ENCODE data around the gene MACROD1. TPM values are rescaled to one million over a fixed set of nuclear protein-coding genes. Genes with fewer than 3 reads are reported as not detected.

The MACROD1 gene
- total RNA-seq, 1 donor from 2014 or later, result 29.6 TPM

- peak; percentile 82 for DNase-seq (ENCODE audit: extremely low spot score, unreplicated experiment)
Observed at GRCh38 chr11:64146036-64146955, 19.6 kb downstream of the MACROD1 start.

GRCh38 chr11:64144587-64145472 is 21.1 kb downstream of the MACROD1 start:
- H3K27ac Mint-ChIP-seq (ENCODE audit: unreplicated experiment), result no peak overlapping the region

More at GRCh38 chr11:64146036-64146955, 19.6 kb downstream of the MACROD1 start:
- Mint-ChIP-seq H3K27me3 (ENCODE audit: unreplicated experiment) (no peaks in the 10 kb centered on the region), H3K9me3 (ENCODE audit: unreplicated experiment) (no peaks in the 10 kb centered on the region), H3K27ac (ENCODE audit: unreplicated experiment) (no peak overlapping the region), H3K36me3 (ENCODE audit: unreplicated experiment) (peaks cover 3% of the 10 kb centered on the region), H3K4me3 (ENCODE audit: unreplicated experiment) (no peak overlapping the region), H3K4me1 (ENCODE audit: unreplicated experiment) (peaks cover 4% of the 10 kb centered on the region)
- peak; percentile 67 for TF ChIP-seq CTCF (IDR thresholded peaks at IDR 0.05)

GRCh38 chr11:64141081-64141783 is 24.7 kb downstream of the MACROD1 start:
- no peaks in the 10 kb centered on the region for H3K27me3 Mint-ChIP-seq (ENCODE audit: unreplicated experiment)
- no peak overlapping the region for H3K27ac Mint-ChIP-seq (ENCODE audit: unreplicated experiment)
- no peaks in the 10 kb centered on the region for H3K9me3 Mint-ChIP-seq (ENCODE audit: unreplicated experiment)
- no peaks in the 10 kb centered on the region for H3K36me3 Mint-ChIP-seq (ENCODE audit: unreplicated experiment)
- TF ChIP-seq CTCF (IDR thresholded peaks at IDR 0.05), result no peak
- H3K4me3 Mint-ChIP-seq (ENCODE audit: unreplicated experiment), result no peak overlapping the region
- H3K4me1 Mint-ChIP-seq (ENCODE audit: unreplicated experiment), result no peaks in the 10 kb centered on the region
- no peak for DNase-seq (ENCODE audit: extremely low spot score, unreplicated experiment)

More at GRCh38 chr11:64144587-64145472, 21.1 kb downstream of the MACROD1 start:
- TF ChIP-seq CTCF (IDR thresholded peaks at IDR 0.05), result no peak
- Mint-ChIP-seq H3K9me3 (ENCODE audit: unreplicated experiment) (no peaks in the 10 kb centered on the region), H3K27me3 (ENCODE audit: unreplicated experiment) (no peaks in the 10 kb centered on the region), H3K36me3 (ENCODE audit: unreplicated experiment) (peaks cover 3% of the 10 kb centered on the region), H3K4me3 (ENCODE audit: unreplicated experiment) (no peak overlapping the region), H3K4me1 (ENCODE audit: unreplicated experiment) (peaks cover 4% of the 10 kb centered on the region)
- DNase-seq (ENCODE audit: extremely low spot score, unreplicated experiment), result no peak

- Mint-ChIP-seq H3K4me3 (ENCODE audit: unreplicated experiment) (no peak overlapping the region), H3K4me1 (ENCODE audit: unreplicated experiment) (no peaks in the 10 kb centered on the region), H3K9me3 (ENCODE audit: unreplicated experiment) (no peaks in the 10 kb centered on the region), H3K27me3 (ENCODE audit: unreplicated experiment) (no peaks in the 10 kb centered on the region), H3K27ac (ENCODE audit: unreplicated experiment) (no peak overlapping the region), H3K36me3 (ENCODE audit: unreplicated experiment) (no peaks in the 10 kb centered on the region)
- no peak for TF ChIP-seq CTCF (IDR thresholded peaks at IDR 0.05)
- no peak for DNase-seq (ENCODE audit: extremely low spot score, unreplicated experiment)
Observed at GRCh38 chr11:64140082-64140481, 25.8 kb downstream of the MACROD1 start.

Data from osteocyte (in vitro differentiated cells).